Calu3 (cell line): ENCODE results near the gene PLEKHB1. TPM values are rescaled to one million over a fixed set of nuclear protein-coding genes. Genes with fewer than 3 reads are reported as not detected.

ENCODE experiments used
- BruUV-seq: library from RNA; stranded (reverse); fragments of 400-500 nt; replicated peaks from 2 replicates; lab custom pipeline; 2021; lab: Mats Ljungman, UMichigan
- CTCF ChIA-PET: fragments of 300-600 bp; sonication (Branson Sonifier 250); formaldehyde crosslinking; loops from one replicate; lab custom pipeline; 2022; ENCODE audit warnings: antibody characterized with exemption; lab: Charles Lee
- DNase-seq: peaks from one replicate; pipeline ENCODE4 v3.0.0; 2022
- H3K27ac Mint-ChIP-seq: one replicate; pipeline ENCODE4 v1.8.0; 2022; ENCODE audit warnings: mixed read lengths; ENCODE audit not compliant: unreplicated experiment
- H3K27me3 Mint-ChIP-seq: one replicate; pipeline ENCODE4 v1.8.0; 2022; ENCODE audit warnings: mixed read lengths; ENCODE audit not compliant: unreplicated experiment
- H3K36me3 Mint-ChIP-seq: one replicate; pipeline ENCODE4 v1.8.0; 2022; ENCODE audit warnings: mild to moderate bottlenecking, moderate library complexity, mixed read lengths; ENCODE audit not compliant: insufficient read depth, unreplicated experiment
- H3K4me1 Mint-ChIP-seq: one replicate; pipeline ENCODE4 v1.8.0; 2022; ENCODE audit warnings: mild to moderate bottlenecking, low read depth, mixed read lengths; ENCODE audit not compliant: unreplicated experiment
- H3K4me3 Mint-ChIP-seq: one replicate; pipeline ENCODE4 v1.8.0; 2022; ENCODE audit warnings: mild to moderate bottlenecking, low read depth, moderate library complexity, mixed read lengths; ENCODE audit not compliant: unreplicated experiment
- H3K9me3 Mint-ChIP-seq: one replicate; pipeline ENCODE4 v1.8.0; 2022; ENCODE audit warnings: low read depth, mixed read lengths; ENCODE audit not compliant: unreplicated experiment
- intact Hi-C: fragments of 100-400 bp; cut with micrococcal nuclease; formaldehyde crosslinking; loops from one replicate; pipeline ENCODE4 v1.10.0; 2022; ENCODE audit not compliant: unreplicated experiment
- total RNA-seq: library from RNA; stranded (reverse); gene quantifications from 2 replicates; pipeline ENCODE4 v1.2.3, GENCODE V29; 2022
- TF ChIP-seq, protein P1 (sequence below): fragments of 200-600 bp; IDR thresholded peaks from one replicate; pipeline ENCODE4 v1.8.0; 2022; ENCODE audit warnings: antibody characterized with exemption; ENCODE audit not compliant: unreplicated experiment

The PLEKHB1 gene
- total RNA-seq, 1 experiment from 2014 or later = 127 TPM

DNA sequence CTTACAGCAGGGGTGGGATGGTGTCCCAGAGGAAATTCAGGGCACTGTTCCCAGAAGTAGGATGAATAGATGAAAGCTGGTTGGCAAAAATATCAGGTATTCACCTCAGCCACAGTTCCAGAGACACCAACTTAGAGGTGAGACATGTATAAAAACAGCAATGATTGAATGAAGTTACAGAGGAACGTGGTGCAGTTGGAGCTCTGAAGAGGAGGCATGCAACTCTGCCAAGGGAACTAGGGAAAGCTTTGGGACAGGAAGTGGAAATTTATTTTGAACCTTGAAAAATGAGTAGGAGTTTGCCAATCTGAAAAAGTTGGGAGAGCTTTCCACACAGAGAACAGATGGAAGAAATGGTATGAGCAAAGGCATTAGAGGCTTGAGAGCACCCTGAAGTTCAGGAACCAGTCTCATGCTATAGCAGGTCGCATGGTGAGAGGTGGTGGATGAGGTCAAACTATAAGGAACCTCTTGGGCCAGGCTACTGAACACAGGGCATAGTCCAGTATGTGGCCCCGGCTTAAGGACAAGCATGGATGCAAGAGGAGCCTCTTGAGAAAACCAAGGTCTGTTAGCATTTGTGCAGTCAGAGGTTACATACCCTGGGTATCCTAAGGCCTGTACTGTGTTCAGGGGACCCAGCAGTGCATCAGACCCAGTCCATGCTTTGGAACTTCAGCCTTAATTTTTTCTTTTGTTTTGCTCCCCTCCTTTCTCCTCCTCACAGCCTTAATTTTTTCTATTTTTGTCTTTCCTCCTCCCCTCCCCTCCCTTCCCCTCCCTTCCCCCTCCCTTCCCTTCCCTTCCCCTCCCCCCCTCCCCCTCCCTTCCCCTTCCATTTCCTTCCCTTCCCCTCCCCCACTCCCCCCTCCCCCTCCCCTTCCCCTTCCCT lies 17.5 kb downstream of the PLEKHB1 start:
- H3K9me3 Mint-ChIP-seq = no peaks in the 10 kb centered on the region
- H3K36me3 Mint-ChIP-seq = peaks cover 24% of the 10 kb centered on the region
- no peaks in the 10 kb centered on the region for H3K27me3 Mint-ChIP-seq
- no TSS peak for BruUV-seq
- no peak overlapping the region for H3K4me3 Mint-ChIP-seq
- no peak for DNase-seq
- intact Hi-C loops = loop anchor here (5.0 kb wide), 1 partner anchor 187 kb away; no protein-coding TSS in a partner anchor
- CTCF ChIA-PET = interaction anchor here (4.7 kb wide), 1 partner anchor 39 kb away, joined by 74 read pairs; no protein-coding TSS in a partner anchor
- H3K4me1 Mint-ChIP-seq = peaks cover 23% of the 10 kb centered on the region
- TF ChIP-seq, protein P1, sequence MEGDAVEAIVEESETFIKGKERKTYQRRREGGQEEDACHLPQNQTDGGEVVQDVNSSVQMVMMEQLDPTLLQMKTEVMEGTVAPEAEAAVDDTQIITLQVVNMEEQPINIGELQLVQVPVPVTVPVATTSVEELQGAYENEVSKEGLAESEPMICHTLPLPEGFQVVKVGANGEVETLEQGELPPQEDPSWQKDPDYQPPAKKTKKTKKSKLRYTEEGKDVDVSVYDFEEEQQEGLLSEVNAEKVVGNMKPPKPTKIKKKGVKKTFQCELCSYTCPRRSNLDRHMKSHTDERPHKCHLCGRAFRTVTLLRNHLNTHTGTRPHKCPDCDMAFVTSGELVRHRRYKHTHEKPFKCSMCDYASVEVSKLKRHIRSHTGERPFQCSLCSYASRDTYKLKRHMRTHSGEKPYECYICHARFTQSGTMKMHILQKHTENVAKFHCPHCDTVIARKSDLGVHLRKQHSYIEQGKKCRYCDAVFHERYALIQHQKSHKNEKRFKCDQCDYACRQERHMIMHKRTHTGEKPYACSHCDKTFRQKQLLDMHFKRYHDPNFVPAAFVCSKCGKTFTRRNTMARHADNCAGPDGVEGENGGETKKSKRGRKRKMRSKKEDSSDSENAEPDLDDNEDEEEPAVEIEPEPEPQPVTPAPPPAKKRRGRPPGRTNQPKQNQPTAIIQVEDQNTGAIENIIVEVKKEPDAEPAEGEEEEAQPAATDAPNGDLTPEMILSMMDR = no peak
- H3K27ac Mint-ChIP-seq = peak overlapping the region; percentile 0

DNA sequence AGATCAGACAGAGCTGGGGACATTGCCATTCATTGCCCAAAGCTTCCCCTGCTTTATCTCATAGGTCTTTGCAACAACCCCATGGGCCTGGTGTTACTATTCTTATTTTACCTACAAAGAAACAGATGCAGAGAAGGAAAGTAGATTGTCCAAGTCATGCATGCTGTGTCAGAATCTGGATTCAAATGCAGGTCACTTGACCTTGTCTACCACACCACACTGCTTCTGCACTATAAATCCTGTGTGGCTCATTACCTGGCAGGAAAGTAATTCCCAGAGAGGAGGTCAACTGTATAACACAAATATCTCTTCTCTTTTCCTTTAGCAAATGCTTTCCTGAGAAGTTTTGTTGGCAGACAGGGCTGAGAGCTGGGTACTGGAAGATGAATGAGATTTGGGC lies 18.5 kb downstream of the PLEKHB1 start:
- Mint-ChIP-seq H3K4me3 (no peak overlapping the region), H3K4me1 (peaks cover 15% of the 10 kb centered on the region), H3K27ac (no peak overlapping the region), H3K9me3 (no peaks in the 10 kb centered on the region), H3K36me3 (peaks cover 24% of the 10 kb centered on the region), H3K27me3 (no peaks in the 10 kb centered on the region)
- no TSS peak for BruUV-seq
- intact Hi-C loops = loop anchor here (5.0 kb wide), 1 partner anchor 188 kb away; no protein-coding TSS in a partner anchor
- CTCF ChIA-PET = no interaction called here
- no peak for DNase-seq
- TF ChIP-seq, protein P1 = no peak

DNA sequence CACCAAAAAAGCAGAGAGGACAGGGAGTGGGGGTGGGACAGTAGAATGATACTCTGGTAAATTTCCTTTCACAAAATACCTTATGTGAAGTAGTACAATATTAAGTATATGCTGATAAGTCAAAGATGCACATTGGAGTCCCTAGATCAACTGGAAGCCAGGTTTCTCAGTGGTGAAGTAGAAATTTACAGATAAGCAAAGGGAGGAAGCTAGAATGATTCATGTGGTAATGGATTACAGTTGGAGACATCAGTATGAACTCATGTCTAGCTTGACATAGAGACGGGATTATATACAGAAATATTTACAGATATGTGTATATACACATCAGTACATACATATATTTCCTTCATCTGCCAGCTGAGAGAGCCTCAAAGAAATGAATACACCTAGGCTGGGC lies 21.5 kb downstream of the PLEKHB1 start:
- BruUV-seq = no TSS peak
- CTCF ChIA-PET = interaction anchor here (0.6 kb wide), 1 partner anchor 78 kb away, joined by 3 read pairs; no protein-coding TSS in a partner anchor

DNA sequence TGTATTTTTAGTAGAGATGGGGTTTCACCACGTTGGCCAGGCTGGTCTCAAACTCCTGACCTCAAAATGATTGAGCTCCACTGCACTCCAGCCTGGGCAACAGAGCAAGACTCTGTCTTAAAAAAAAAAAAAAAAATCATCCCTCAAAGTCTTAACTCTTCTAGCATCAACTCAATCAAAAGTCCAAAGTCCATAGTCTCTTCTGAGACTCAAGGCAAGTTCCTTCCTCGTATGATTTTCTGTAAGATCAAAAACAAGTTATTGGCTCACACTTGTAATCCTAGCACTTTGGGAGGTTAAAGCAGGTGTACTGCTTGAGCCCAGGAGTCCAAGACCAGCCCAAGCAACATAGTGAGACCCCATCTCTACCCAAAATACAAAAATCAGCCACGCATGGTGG lies 24.4 kb downstream of the PLEKHB1 start:
- H3K36me3 Mint-ChIP-seq = peaks cover 11% of the 10 kb centered on the region
- H3K4me3 Mint-ChIP-seq = no peak overlapping the region
- no peaks in the 10 kb centered on the region for H3K27me3 Mint-ChIP-seq
- DNase-seq = no peak
- no peaks in the 10 kb centered on the region for H3K9me3 Mint-ChIP-seq
- CTCF ChIA-PET = interaction anchor here (0.6 to 2.8 kb wide), 4 partner anchors 10 to 87 kb away, joined by 3 to 7 read pairs (median 4); no protein-coding TSS in a partner anchor
- no peak overlapping the region for H3K27ac Mint-ChIP-seq
- TF ChIP-seq, protein P1 = no peak
- H3K4me1 Mint-ChIP-seq = no peaks in the 10 kb centered on the region
- intact Hi-C loops = no loop called here
- BruUV-seq = no TSS peak

More for the DNA sequence above, 21.5 kb downstream of the PLEKHB1 start:
- H3K27me3 Mint-ChIP-seq = no peaks in the 10 kb centered on the region
- intact Hi-C loops = no loop called here
- peaks cover 13% of the 10 kb centered on the region for H3K36me3 Mint-ChIP-seq
- no peaks in the 10 kb centered on the region for H3K9me3 Mint-ChIP-seq
- peaks cover 8% of the 10 kb centered on the region for H3K4me1 Mint-ChIP-seq
- H3K27ac Mint-ChIP-seq = no peak overlapping the region
- TF ChIP-seq, protein P1 = no peak
- no peak for DNase-seq
- no peak overlapping the region for H3K4me3 Mint-ChIP-seq
